ENCODE results near the gene SUOX. TPM values are rescaled to one million over a fixed set of nuclear protein-coding genes. Genes with fewer than 3 reads are reported as not detected.

Gene SUOX
- total RNA-seq: 14.7 and 15.9 TPM in 2 replicates

DNA sequence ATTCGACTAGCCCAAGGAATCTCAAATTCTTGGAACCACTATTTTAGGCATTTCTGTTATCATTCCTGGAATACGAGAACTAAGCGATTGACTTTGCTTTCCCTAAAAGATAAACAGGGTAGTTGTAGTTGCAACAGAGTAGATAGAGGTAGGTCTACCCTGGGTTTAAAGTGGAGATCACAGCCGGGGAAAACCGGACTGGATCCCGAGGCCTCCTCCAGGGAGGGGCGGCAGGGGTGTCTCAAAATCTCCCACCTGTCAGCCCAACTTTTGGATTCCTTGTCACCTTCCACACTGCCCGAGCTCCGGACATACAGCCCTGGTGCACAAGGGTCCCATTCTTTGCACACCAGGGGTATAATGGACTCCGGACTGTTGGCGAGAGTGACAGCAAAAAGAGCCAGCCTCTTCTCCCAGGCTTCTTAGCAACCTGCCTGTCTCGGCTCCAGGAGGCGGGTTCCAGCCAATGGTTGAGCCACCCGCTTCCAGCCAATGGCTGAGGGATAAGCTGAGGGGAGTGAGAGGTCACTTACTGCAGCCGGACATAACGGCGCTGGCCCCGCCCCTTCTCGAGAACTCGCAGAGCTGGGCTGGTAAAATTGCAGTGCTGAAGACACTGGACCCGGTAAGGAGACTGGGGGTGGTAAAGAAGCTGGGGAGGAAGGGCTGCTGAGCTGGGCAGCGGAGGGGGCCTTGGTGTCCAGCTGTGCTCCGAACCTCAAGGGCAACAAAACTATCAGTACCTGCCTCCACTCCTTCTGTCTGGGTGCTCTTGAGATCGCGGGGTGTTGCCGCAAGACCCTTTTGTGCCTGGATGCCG is at the start of gene SUOX:
Gene SUOX, plus strand, starts transcription at position 562 of the 820 bp plus-strand sequence. CDS start 4,946 bp downstream, outside the sequence.

DNA sequence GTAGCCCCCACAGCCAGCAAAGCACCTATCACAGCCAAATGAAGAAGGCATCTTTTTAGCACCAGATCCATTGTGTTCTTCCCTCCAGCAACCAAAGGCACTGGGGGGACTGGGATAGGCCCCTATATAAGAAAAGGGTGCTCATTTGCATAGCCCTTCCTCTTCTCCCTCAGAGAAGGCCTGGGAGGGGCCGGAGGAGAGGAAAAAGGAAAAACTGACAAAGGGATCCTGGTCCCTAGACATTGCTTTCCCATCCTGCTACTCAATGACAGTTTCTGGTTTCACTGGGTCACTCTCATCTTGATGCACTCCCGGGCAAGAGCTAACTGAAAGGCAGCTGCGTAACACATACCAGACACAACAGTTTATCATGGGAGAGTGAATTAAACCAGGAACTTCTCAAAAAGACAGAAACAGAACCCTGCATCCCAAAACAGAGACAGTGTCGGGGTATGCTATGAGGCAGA is 31.1 kb upstream of the SUOX start, which contains the start of gene PMEL:
Gene PMEL, minus strand, starts transcription at position 102 of the 467 bp plus-strand sequence. Its CDS starts 31 bp downstream, at position 71.

DNA sequence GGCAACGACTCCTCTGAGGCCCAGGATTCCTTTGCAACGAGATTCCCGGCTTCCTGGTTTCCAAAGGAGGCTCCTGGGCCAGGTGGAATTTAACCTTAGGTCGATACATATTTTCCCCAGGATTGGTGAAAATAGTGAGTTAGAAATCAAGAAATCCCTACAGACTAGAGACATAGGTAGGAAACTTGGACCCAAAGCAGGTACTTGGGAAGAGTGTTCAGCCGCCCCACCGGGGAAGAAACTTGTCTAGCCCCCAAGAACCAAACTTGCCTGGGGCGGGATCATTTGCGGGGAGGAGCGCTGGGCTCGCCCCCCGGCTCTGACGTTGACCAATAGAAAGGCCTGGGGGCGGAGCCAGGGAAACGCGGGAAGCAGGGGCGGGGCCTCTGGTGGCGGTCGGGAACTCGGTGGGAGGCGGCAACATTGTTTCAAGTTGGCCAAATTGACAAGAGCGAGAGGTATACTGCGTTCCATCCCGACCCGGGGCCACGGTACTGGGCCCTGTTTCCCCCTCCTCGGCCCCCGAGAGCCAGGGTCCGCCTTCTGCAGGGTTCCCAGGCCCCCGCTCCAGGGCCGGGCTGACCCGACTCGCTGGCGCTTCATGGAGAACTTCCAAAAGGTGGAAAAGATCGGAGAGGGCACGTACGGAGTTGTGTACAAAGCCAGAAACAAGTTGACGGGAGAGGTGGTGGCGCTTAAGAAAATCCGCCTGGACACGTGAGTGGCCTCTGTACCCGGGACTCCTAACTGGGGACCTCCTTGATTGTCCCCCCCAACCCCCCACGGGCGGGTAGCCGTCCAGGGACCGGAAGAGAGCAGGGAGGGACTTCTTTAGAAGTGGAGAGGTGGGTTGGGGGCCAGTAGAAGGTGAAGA is 30.4 kb upstream of the SUOX start, which contains the start of gene CDK2:
Gene CDK2, plus strand, starts transcription at position 423 of the 874 bp plus-strand sequence. Its CDS starts 179 bp downstream, at position 602.

DNA sequence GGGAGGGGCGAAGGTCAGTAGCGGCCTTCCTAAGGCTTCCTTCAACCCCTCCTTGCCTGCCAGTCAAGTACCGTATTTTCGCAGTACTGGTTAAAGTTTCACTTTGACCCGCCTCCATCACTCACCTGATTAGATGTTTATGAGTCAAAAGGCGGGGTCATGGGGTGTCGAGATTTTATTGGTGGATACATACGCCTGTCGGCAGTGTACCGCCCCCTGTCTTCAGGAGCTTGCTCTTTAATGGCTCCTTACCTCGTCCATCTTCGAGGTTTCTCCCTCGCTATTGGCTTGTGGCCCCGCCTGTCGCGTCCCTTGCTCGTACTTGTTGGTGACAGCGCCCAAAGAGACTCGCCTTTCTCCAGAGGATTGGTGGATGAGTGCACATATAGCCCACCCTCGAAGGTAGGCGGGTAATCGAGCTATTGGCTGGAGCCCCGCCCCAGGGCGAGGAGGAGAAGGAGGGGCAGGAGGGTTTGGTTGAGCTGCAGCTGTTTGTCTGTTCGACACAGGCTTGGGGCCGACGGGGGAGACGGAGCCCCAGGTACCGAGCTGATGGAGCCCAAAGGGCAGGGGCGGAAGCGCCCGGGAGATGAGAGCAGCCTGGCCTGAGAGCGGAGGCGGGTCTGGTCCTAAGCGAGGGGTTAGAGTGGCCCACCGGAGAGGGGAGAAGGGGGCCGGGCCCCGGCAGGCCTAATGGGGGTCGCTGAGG is 23.3 kb upstream of the SUOX start, which contains the start of gene RAB5B:
Gene RAB5B, plus strand, starts transcription at position 480 of the 709 bp plus-strand sequence. CDS start 12,883 bp downstream, outside the sequence.

DNA sequence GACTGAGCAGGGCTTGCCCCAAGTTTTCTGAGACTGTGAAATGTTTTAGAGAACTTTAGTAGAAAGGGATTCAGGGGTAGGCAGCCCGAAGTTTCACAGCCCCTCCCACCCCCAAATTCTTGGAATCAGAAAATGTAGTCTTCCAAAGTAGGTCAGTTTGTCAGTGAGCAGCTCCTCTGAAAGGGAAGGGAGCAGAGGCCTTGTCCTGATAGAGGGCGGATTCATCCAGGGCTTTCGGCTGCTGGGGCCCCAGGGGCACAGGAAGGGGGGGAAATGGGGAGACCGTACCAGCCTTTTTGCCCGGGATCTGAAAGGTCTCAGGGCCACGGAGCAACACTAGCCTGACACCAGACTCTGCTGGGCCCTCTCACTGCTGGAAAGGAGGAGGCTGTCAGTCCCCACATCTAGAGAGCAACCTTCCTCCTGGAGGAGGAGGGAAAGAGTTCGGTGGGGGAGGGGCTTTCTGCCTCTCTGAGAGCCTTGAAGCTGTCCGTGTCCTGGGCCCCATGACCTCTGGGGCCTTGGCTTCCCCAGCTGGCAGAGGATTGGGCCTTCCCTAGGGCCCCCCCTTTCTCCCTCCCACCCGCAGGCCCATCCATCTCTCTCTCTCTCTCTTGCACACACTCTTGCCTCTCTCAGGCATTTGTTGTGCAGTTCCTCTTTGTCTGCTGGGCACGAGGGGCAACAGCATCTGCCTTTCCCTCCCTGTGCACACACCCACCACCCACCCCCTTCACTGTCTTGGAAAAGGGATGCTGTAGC is 23.5 kb downstream of the SUOX start, which contains the start of gene IKZF4:
Gene IKZF4, plus strand, starts transcription at position 621 of the 762 bp plus-strand sequence. CDS start 451 bp downstream, outside the sequence.

DNA sequence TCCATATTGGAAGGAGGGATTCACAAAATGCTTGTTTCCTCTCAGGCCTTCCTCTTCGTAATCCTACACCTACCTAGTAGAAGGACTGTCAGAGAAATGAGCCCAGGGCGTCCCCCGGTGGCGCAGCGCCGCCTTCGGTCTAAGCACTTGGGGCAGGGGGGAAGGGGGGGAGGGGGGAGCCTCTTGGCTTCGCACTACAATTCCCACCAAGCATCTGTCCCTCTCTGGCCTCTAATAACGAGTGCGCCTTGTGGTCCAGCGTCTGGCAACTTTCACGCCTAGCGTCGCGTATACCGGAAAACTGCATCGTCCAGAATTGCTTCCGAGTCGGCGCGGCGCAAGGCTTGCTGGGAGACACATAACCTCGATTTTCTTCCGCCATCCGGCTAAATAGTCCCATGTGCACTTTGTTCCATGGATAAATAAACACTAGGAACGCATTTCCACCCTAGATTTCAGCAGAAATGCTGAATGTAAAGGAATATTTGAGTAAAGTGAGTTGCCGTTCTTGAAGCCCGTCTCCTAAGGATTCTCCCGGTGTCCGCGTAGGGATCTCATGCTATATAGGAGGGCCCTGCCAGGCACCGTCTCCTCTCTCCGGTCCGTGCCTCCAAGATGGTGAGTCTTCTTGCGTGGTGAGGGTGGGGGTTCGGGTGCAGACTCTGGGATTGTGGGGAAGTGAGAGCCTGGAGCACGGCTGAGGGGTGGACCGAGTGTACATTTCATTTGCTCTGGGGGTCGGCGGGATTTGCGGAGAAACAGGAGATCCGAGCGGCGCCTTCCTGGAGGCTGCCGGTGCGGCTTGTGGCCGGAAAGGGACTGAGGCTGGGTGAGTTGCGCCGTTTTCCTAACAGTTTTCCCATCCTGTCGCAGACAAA is 44.7 kb downstream of the SUOX start, which contains the start of gene RPS26:
Gene RPS26, plus strand, starts transcription at position 367 of the 878 bp plus-strand sequence. Its CDS starts 249 bp downstream, at position 616.

Other genes starting within 250 kb of the SUOX start
- gene SARNP, start 179.6 kb upstream of the SUOX start, total RNA-seq: 124 and 176 TPM in 2 replicates
- 21.4 and 31.8 TPM in 2 replicates for gene ORMDL2, start 179.2 kb upstream of the SUOX start, total RNA-seq
- gene DNAJC14, start 167.7 kb upstream of the SUOX start, total RNA-seq: 54.9 and 61.7 TPM in 2 replicates
- 0.30 and 0.32 TPM in 2 replicates for gene MMP19, start 154.3 kb upstream of the SUOX start, total RNA-seq
- 29.9 and 43.5 TPM in 2 replicates for gene PYM1, start 69.4 kb upstream of the SUOX start, total RNA-seq
- gene DGKA, start 66.1 kb upstream of the SUOX start, total RNA-seq: 41.6 and 43.5 TPM in 2 replicates
- 0.65 and 1.8 TPM in 2 replicates for gene PMEL, start 31.2 kb upstream of the SUOX start, total RNA-seq
- gene CDK2, start 30.4 kb upstream of the SUOX start, total RNA-seq: 25.3 and 25.8 TPM in 2 replicates
- gene RAB5B, start 23.2 kb upstream of the SUOX start, total RNA-seq: 27.6 and 33.0 TPM in 2 replicates
- gene IKZF4, start 23.8 kb downstream of the SUOX start, total RNA-seq: 0.65 and 0.76 TPM in 2 replicates
- gene RPS26, start 44.6 kb downstream of the SUOX start, total RNA-seq: 189 and 710 TPM in 2 replicates
- gene ERBB3, start 82.9 kb downstream of the SUOX start, total RNA-seq: not detected in 2 replicates
- gene PA2G4, start 107.3 kb downstream of the SUOX start, total RNA-seq: 220 and 288 TPM in 2 replicates
- 1,044 and 2,932 TPM in 2 replicates for gene RPL41, start 119.4 kb downstream of the SUOX start, total RNA-seq
- gene ZC3H10, start 121.0 kb downstream of the SUOX start, total RNA-seq: 4.5 and 6.5 TPM in 2 replicates
- 219 and 238 TPM in 2 replicates for gene ESYT1, start 131.0 kb downstream of the SUOX start, total RNA-seq
- 67.9 and 81.5 TPM in 2 replicates for gene MYL6B, start 155.3 kb downstream of the SUOX start, total RNA-seq
- gene MYL6, start 161.1 kb downstream of the SUOX start, total RNA-seq: 3,195 and 3,406 TPM in 2 replicates
- gene SMARCC2, start 192.2 kb downstream of the SUOX start, total RNA-seq: 39.0 and 45.4 TPM in 2 replicates
- 121 and 157 TPM in 2 replicates for gene RNF41, start 224.6 kb downstream of the SUOX start, total RNA-seq
- gene NABP2, start 227.1 kb downstream of the SUOX start, total RNA-seq: 28.3 and 31.5 TPM in 2 replicates
- gene SLC39A5, start 232.8 kb downstream of the SUOX start, total RNA-seq: not detected in 2 replicates